RPMI7951 (cell line): ENCODE results near the gene SECISBP2. TPM values are rescaled to one million over a fixed set of nuclear protein-coding genes. Genes with fewer than 3 reads are reported as not detected.
"Not testable (repeated sequence)": the region's sequence is repeated elsewhere in the genome, so short reads cannot be mapped to it uniquely, and the experiment has no call there.

Experiments used
- DNase-seq: peaks from one replicate; pipeline ENCODE4 v3.0.0-alpha.2; 2012; ENCODE audit warnings: low read depth
- total RNA-seq: library from RNA; depleted of rRNA; stranded (reverse); fragments of >200 nt; shearing (Covaris generic); gene quantifications from 2 replicates; pipeline ENCODE4 v1.2.3, GENCODE V29; 2014

SECISBP2 gene
- total RNA-seq, 1 experiment from 2014 or later, result 11.1 TPM

GRCh38 chr9:89309608-89310474 is 8.5 kb upstream of the SECISBP2 start:
- peak; percentile 24 for DNase-seq

- DNase-seq, result peak; percentile 99
Measured at GRCh38 chr9:89310475-89311345, 7.6 kb upstream of the SECISBP2 start, which contains the start of gene CKS2. TSS of gene CKS2 (plus strand) at chr9:89311195. CDS start at chr9:89311293, 98 bp downstream.

GRCh38 chr9:89311346-89312221 is 6.7 kb upstream of the SECISBP2 start:
- DNase-seq, result peak; percentile 4

- peak; percentile 28 for DNase-seq
Measured at GRCh38 chr9:89312222-89312571, 6.1 kb upstream of the SECISBP2 start.

GRCh38 chr9:89313842-89314241 is 4.5 kb upstream of the SECISBP2 start:
- DNase-seq, result peak; percentile 14

- DNase-seq, result no peak
Measured at GRCh38 chr9:89314955-89315354, 3.3 kb upstream of the SECISBP2 start.

GRCh38 chr9:89315482-89315881 is 2.8 kb upstream of the SECISBP2 start:
- no peak for DNase-seq

- no peak for DNase-seq
Measured at GRCh38 chr9:89317282-89317681, 1.0 kb upstream of the SECISBP2 start.

GRCh38 chr9:89319015-89319905 is 960 bp downstream of the SECISBP2 start:
- DNase-seq, result peak; percentile 26

- peak; percentile 35 for DNase-seq
Measured at GRCh38 chr9:89323390-89323789, 5.1 kb downstream of the SECISBP2 start.

GRCh38 chr9:89325733-89326132 is 7.4 kb downstream of the SECISBP2 start:
- no peak for DNase-seq

- no peak for DNase-seq
Measured at GRCh38 chr9:89328064-89328463, 9.8 kb downstream of the SECISBP2 start.

- no peak for DNase-seq
Measured at GRCh38 chr9:89329917-89330316, 11.6 kb downstream of the SECISBP2 start.

GRCh38 chr9:89330513-89330912 is 12.2 kb downstream of the SECISBP2 start:
- DNase-seq, result no peak

- DNase-seq, result no peak
Measured at GRCh38 chr9:89339807-89340206, 21.5 kb downstream of the SECISBP2 start.

GRCh38 chr9:89340332-89340731 is 22.0 kb downstream of the SECISBP2 start:
- no peak for DNase-seq

GRCh38 chr9:89342213-89342612 is 23.9 kb downstream of the SECISBP2 start:
- no peak for DNase-seq

- no peak for DNase-seq
Measured at GRCh38 chr9:89342948-89343347, 24.6 kb downstream of the SECISBP2 start.

GRCh38 chr9:89343812-89344211 is 25.5 kb downstream of the SECISBP2 start:
- not testable (repeated sequence) for DNase-seq

GRCh38 chr9:89345476-89345875 is 27.2 kb downstream of the SECISBP2 start:
- DNase-seq, result no peak

- DNase-seq, result no peak
Measured at GRCh38 chr9:89346696-89347095, 28.4 kb downstream of the SECISBP2 start.
